HepG2 (cell line): ENCODE results near the gene MTA2. TPM values are rescaled to one million over a fixed set of nuclear protein-coding genes. Genes with fewer than 3 reads are reported as not detected.
A peak's percentile ranks its signal among the peaks of the same experiment; 100 is the strongest.

Source experiments
- AHDC1 ChIP-seq: sonication (generic); formaldehyde crosslinking; IDR thresholded peaks from 2 replicates; pipeline ENCODE4 v1.5.1; 2020; ENCODE audit warnings: mild to moderate bottlenecking, missing genetic modification reagents, borderline replicate concordance
- ARHGAP35 ChIP-seq: sonication (generic); formaldehyde crosslinking; IDR thresholded peaks from 2 replicates; pipeline ENCODE4 v1.9.0; 2022; ENCODE audit warnings: mild to moderate bottlenecking, inconsistent platforms, moderate library complexity, missing genetic modification reagents, borderline replicate concordance
- BHLHE40 ChIP-seq: IDR thresholded peaks from 2 replicates; pipeline ENCODE4 v1.6.1; 2011; ENCODE audit warnings: low read length, improper control_type of control experiment
- BORCS8-MEF2B ChIP-seq: sonication (generic); formaldehyde crosslinking; IDR thresholded peaks from 2 replicates; pipeline ENCODE4 v1.8.0; 2022; ENCODE audit warnings: mild to moderate bottlenecking, missing genetic modification reagents
- CEBPB ChIP-seq: IDR thresholded peaks from 2 replicates; pipeline ENCODE4 v1.6.1; 2011; ENCODE audit warnings: low read depth, low read length, improper control_type of control experiment, borderline replicate concordance
- HMGXB4 ChIP-seq, 2 experiments: sonication (generic) in 1 of 2; formaldehyde crosslinking in 1 of 2; IDR thresholded peaks; 2 replicates each; pipeline versions ENCODE4 v1.4.0 to v1.6.1; 2018 to 2020; ENCODE audit warnings: missing genetic modification reagents in 2 of 2, borderline replicate concordance in 1 of 2, low read depth in 1 of 2, mild to moderate bottlenecking in 1 of 2, missing biosample characterization in 1 of 2
- MED1 ChIP-seq: sonication (generic); formaldehyde crosslinking; IDR thresholded peaks from 2 replicates; pipeline ENCODE4 v1.4.0; 2020; ENCODE audit warnings: missing genetic modification reagents
- MYPOP ChIP-seq: sonication (generic); formaldehyde crosslinking; IDR thresholded peaks from 2 replicates; pipeline ENCODE4 v1.8.1; 2023; ENCODE audit warnings: mild to moderate bottlenecking, moderate library complexity, missing genetic modification reagents
- SETDB1 ChIP-seq: sonication (generic); formaldehyde crosslinking; IDR thresholded peaks from 2 replicates; pipeline ENCODE4 v1.5.1; 2020; ENCODE audit warnings: missing genetic modification reagents, mild to moderate bottlenecking, borderline replicate concordance
- SIX1 ChIP-seq: sonication (generic); formaldehyde crosslinking; IDR thresholded peaks from 2 replicates; pipeline ENCODE4 v1.4.0; 2020; ENCODE audit warnings: missing genetic modification reagents, borderline replicate concordance
- SOX6 ChIP-seq, 2 experiments: fragments of 450-650 bp in 1 of 2; sonication (generic) in 1 of 2; formaldehyde crosslinking in 1 of 2; IDR thresholded peaks; 2 replicates each; pipeline versions ENCODE4 v1.4.0 to v1.6.1; 2017 to 2020; ENCODE audit warnings: antibody characterized with exemption in 1 of 2, mild to moderate bottlenecking in 1 of 2, missing genetic modification reagents in 1 of 2
- ZNF350 ChIP-seq: sonication (generic); formaldehyde crosslinking; IDR thresholded peaks from 2 replicates; pipeline ENCODE4 v1.4.0; 2020; ENCODE audit warnings: mild to moderate bottlenecking, low read depth, missing genetic modification reagents, borderline replicate concordance
- ZNF510 ChIP-seq: sonication (generic); formaldehyde crosslinking; IDR thresholded peaks from 2 replicates; pipeline ENCODE4 v1.4.0; 2020; ENCODE audit warnings: low read depth, mild to moderate bottlenecking, missing genetic modification reagents
- ZNF629 ChIP-seq: sonication (generic); formaldehyde crosslinking; conservative IDR thresholded peaks from 2 replicates; pipeline ENCODE4 v1.5.0; 2020; ENCODE audit warnings: missing genetic modification reagents
- polyA plus RNA-seq, 8 experiments: library from polyadenylated mRNA; depleted of rRNA in 3 of 8; stranded (reverse) in 7 of 8; unstranded in 1 of 8; fragments of >200 nt; fragmentation: Illumina TruSeq in 4 of 8; extraction: Trizol in 4 of 8; gene quantifications; 2 replicates each; pipeline versions ENCODE4 v1.2.1 to v1.2.3, GENCODE V29; 2011 to 2016; ENCODE audit warnings: low read depth in 4 of 8, missing spikeins in 1 of 8, mixed read lengths in 1 of 8; ENCODE audit not compliant: insufficient read depth in 1 of 8
- total RNA-seq, 5 experiments: library from RNA; depleted of rRNA; stranded (reverse); fragments of >200 nt; fragmentation: Illumina TruSeq; extraction: Trizol; gene quantifications; 2 replicates each; pipeline ENCODE4 v1.2.3, GENCODE V29; 2016; ENCODE audit warnings: low read depth in 1 of 5

MTA2 gene
- total and polyA plus RNA-seq, 2 of the 13 experiments (the other 11 are each of a cell fraction or from before 2014, with no cell fraction given): 14.0 to 70.0 TPM

- TF ChIP-seq SOX6 (IDR thresholded peaks at IDR 0.05): no peak
- no peak for TF ChIP-seq SOX6 (CRISPR knock-in tag; IDR thresholded peaks at IDR 0.05)
- TF ChIP-seq BHLHE40: no peak
- no peak for TF ChIP-seq MED1
- TF ChIP-seq MYPOP (CRISPR knock-in tag): no peak
- no peak for TF ChIP-seq ARHGAP35 (CRISPR knock-in tag)
- TF ChIP-seq ZNF510 (CRISPR knock-in tag): peak; percentile 80; the same call in 1 of the 2 replicates
- 0 out of 4 replicates have a peak, but pooled peaks of 1 of the 2 experiments have one; percentile 9 for TF ChIP-seq HMGXB4 (CRISPR knock-in tag; IDR thresholded peaks at IDR 0.05; ENCODE audit: borderline replicate concordance in 1 of 2, low read depth in 1 of 2)
- TF ChIP-seq ZNF629 (CRISPR knock-in tag): peak; percentile 43; the same call in 1 of the 2 replicates
- TF ChIP-seq BORCS8-MEF2B (CRISPR knock-in tag): peak; percentile 73
- TF ChIP-seq CEBPB: no peak
- TF ChIP-seq SETDB1 (CRISPR knock-in tag): 0 out of 2 replicates have a peak, but pooled peaks have one; percentile 52
- TF ChIP-seq ZNF350 (CRISPR knock-in tag): peak; percentile 33; the same call in 1 of the 2 replicates
- TF ChIP-seq SIX1 (CRISPR knock-in tag): no peak
- TF ChIP-seq AHDC1 (CRISPR knock-in tag): no peak
Observed at GRCh38 chr11:62546929-62547625, 54.6 kb downstream of the MTA2 start (continued).
